Loucy (cell line): ENCODE measurements around the gene GTF2A1.

Source experiments
- H2AFZ ChIP-seq: fragments of 200-600 bp; sonication (generic); 2 replicates; pipeline ENCODE4 v1.6.0; 2016; ENCODE audit warnings: antibody characterized with exemption, mild to moderate bottlenecking, low read length, moderate library complexity
- H3F3A ChIP-seq: fragments of 200-600 bp; 2 replicates; pipeline ENCODE4 v1.6.0; 2016; ENCODE audit warnings: antibody characterized with exemption, low read depth, mild to moderate bottlenecking
- H3K27me3 ChIP-seq: fragments of 200-600 bp; sonication (generic); 2 replicates; pipeline ENCODE4 v1.6.1; 2014; ENCODE audit warnings: low read length, mild to moderate bottlenecking; ENCODE audit not compliant: insufficient read depth, poor library complexity, severe bottlenecking
- H3K36me3 ChIP-seq: fragments of 200-600 bp; sonication (generic); 2 replicates; pipeline ENCODE4 v1.6.1; 2016; ENCODE audit warnings: low read length; ENCODE audit not compliant: insufficient read depth
- H3K4me1 ChIP-seq: fragments of 200-600 bp; sonication (generic); 2 replicates; pipeline ENCODE4 v1.5.1; 2014; ENCODE audit warnings: low read length, mild to moderate bottlenecking; ENCODE audit not compliant: insufficient read depth, poor library complexity, severe bottlenecking
- H3K4me2 ChIP-seq: fragments of 200-600 bp; sonication (generic); 2 replicates; pipeline ENCODE4 v1.6.0; 2014; ENCODE audit warnings: antibody characterized with exemption, low read length, low read depth, mild to moderate bottlenecking; ENCODE audit not compliant: poor library complexity, severe bottlenecking
- H3K4me3 ChIP-seq: fragments of 200-600 bp; sonication (generic); 2 replicates; pipeline ENCODE4 v1.5.1; 2014; ENCODE audit warnings: low read length, mild to moderate bottlenecking, mixed read lengths; ENCODE audit not compliant: poor library complexity, severe bottlenecking
- H3K79me2 ChIP-seq: fragments of 200-600 bp; sonication (generic); 2 replicates; pipeline ENCODE4 v1.6.1; 2014; ENCODE audit warnings: low read length; ENCODE audit not compliant: insufficient read depth
- H3K9ac ChIP-seq: fragments of 200-600 bp; sonication (generic); 2 replicates; pipeline ENCODE4 v1.6.0; 2014; ENCODE audit warnings: mild to moderate bottlenecking, low read depth, low read length, moderate library complexity; ENCODE audit not compliant: poor library complexity, severe bottlenecking
- H3K9me2 ChIP-seq: fragments of 200-600 bp; sonication (generic); replicated peaks from 2 replicates; pipeline ENCODE4 v1.6.1; 2016; ENCODE audit warnings: low read depth, low read length, mixed read lengths
- H3K9me3 ChIP-seq: fragments of 200-600 bp; sonication (generic); 2 replicates; pipeline ENCODE4 v1.6.1; 2014; ENCODE audit warnings: mild to moderate bottlenecking, antibody characterized with exemption, low read length, low read depth; ENCODE audit not compliant: insufficient read depth
- H4K20me1 ChIP-seq: fragments of 200-600 bp; sonication (generic); 2 replicates; pipeline ENCODE4 v1.6.0; 2014; ENCODE audit warnings: antibody characterized with exemption, low read length, mild to moderate bottlenecking; ENCODE audit not compliant: insufficient read depth, poor library complexity, severe bottlenecking
- CTCF ChIP-seq: fragments of 200-600 bp; sonication (generic); conservative IDR thresholded peaks from 2 replicates; pipeline ENCODE4 v1.5.1; 2014; ENCODE audit warnings: mild to moderate bottlenecking, antibody characterized with exemption, low read length
- EZH2phosphoT487 ChIP-seq: fragments of 200-600 bp; IDR thresholded peaks from 2 replicates; pipeline ENCODE4 v1.6.1; 2018; ENCODE audit warnings: antibody characterized with exemption, mild to moderate bottlenecking, moderate library complexity, borderline replicate concordance

GTF2A1 gene

GRCh38 chr14:81199084-81199483 is 21.7 kb downstream of the GTF2A1 start:
- H3K36me3 ChIP-seq: peaks cover 84% of the 10 kb centered on the region
- no peak overlapping the region for H3K9ac ChIP-seq
- H3K4me1 ChIP-seq: peaks cover 9% of the 10 kb centered on the region
- H2AFZ ChIP-seq: no peak overlapping the region
- no peaks in the 10 kb centered on the region for H3K9me3 ChIP-seq
- no peak overlapping the region for H3K4me3 ChIP-seq
- H3K27me3 ChIP-seq: no peaks in the 10 kb centered on the region
- H3K4me2 ChIP-seq: no peak overlapping the region
- no peaks in the 10 kb centered on the region for H3K9me2 ChIP-seq
- TF ChIP-seq CTCF: no peak
- no peak for TF ChIP-seq EZH2phosphoT487
- peaks cover 14% of the 10 kb centered on the region for H4K20me1 ChIP-seq
- peaks cover 29% of the 10 kb centered on the region for H3K79me2 ChIP-seq
- H3F3A ChIP-seq: no peaks in the 10 kb centered on the region

- TF ChIP-seq CTCF (no peak), EZH2phosphoT487 (no peak)
- peaks cover 84% of the 10 kb centered on the region for H3K36me3 ChIP-seq
Observed at GRCh38 chr14:81198651-81199050, 22.1 kb downstream of the GTF2A1 start.

GRCh38 chr14:81193924-81194633 is 26.7 kb downstream of the GTF2A1 start:
- Histone ChIP-seq H3K4me3 (no peak overlapping the region), H3K36me3 (peaks cover 89% of the 10 kb centered on the region), H3K9ac (no peak overlapping the region), H3F3A (no peaks in the 10 kb centered on the region; the same call in 1 of the 2 replicates), H3K9me2 (no peaks in the 10 kb centered on the region), H3K4me1 (peaks cover 13% of the 10 kb centered on the region), H2AFZ (no peak overlapping the region), H4K20me1 (peaks cover 12% of the 10 kb centered on the region), H3K27me3 (no peaks in the 10 kb centered on the region), H3K9me3 (no peaks in the 10 kb centered on the region), H3K4me2 (no peak overlapping the region), H3K79me2 (peaks cover 41% of the 10 kb centered on the region)
- TF ChIP-seq EZH2phosphoT487 (no peak), CTCF (no peak)

More at GRCh38 chr14:81198651-81199050, 22.1 kb downstream of the GTF2A1 start:
- H3K4me1 ChIP-seq: peaks cover 9% of the 10 kb centered on the region
- H3K9me3 ChIP-seq: no peaks in the 10 kb centered on the region
- H4K20me1 ChIP-seq: peaks cover 14% of the 10 kb centered on the region
- H3F3A ChIP-seq: no peaks in the 10 kb centered on the region
- no peak overlapping the region for H2AFZ ChIP-seq
- H3K4me3 ChIP-seq: no peak overlapping the region
- H3K27me3 ChIP-seq: no peaks in the 10 kb centered on the region
- no peak overlapping the region for H3K4me2 ChIP-seq
- H3K79me2 ChIP-seq: peaks cover 25% of the 10 kb centered on the region
- H3K9ac ChIP-seq: no peak overlapping the region
- no peaks in the 10 kb centered on the region for H3K9me2 ChIP-seq
